GM18526 (cell line): ENCODE results near the gene ATP1B2.

Experiments used
- POLR2A ChIP-seq: IDR thresholded peaks from 3 replicates; pipeline ENCODE4 v1.6.1; 2011; ENCODE audit not compliant: insufficient read length; ENCODE audit errors: extremely low read depth

ATP1B2 gene

DNA sequence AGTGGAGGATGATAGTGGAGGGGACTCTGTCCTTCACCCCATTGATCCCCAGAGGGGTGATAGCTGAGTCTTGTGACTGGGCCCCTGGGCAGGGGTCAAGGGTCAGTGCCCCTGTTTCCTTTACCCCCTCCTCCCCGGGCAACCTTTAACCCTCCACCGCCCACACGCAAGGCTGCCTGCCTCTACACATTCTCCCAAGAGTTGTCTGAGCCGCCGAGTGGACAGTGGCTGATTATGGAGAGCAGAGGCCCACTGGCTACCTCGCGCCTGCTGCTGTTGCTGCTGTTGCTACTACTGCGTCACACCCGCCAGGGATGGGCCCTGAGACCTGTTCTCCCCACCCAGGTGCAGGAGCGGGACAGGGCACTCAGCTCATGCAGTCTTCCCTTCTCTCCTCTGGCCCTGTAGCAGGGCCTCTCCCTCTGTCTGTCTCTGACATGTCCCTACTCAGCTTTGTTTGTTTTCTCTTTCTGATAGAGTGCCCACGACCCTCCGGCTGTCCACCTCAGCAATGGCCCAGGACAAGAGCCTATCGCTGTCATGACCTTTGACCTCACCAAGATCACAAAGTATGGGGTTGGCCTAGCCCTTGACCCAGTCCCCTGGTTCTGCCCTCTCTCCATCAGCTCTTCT lies 20.7 kb upstream of the ATP1B2 start, which contains the start of gene SHBG:
TSS of gene SHBG (plus strand) at position 197 of the 633 bp plus-strand sequence. CDS start at position 235, 38 bp downstream.
- TF ChIP-seq POLR2A = no peak

GRCh38 chr17:7631398-7632380 lies 19.0 kb upstream of the ATP1B2 start:
- no peak for TF ChIP-seq POLR2A

DNA sequence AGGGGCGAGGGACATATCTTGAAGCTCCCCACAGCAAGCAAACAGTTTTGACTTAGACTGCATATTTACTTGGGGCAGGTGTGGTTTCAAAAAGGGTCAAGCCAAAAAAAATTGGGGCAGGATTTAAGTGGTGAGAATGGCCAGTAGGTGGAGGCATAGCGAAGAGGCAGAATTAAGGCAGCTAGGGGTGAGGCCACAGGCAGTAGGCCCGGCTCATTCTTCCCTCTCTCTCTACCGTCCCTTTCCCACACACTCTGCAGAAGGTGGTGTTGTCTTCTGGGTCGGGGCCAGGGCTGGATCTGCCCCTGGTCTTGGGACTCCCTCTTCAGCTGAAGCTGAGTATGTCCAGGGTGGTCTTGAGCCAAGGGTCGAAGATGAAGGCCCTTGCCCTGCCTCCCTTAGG lies 18.2 kb upstream of the ATP1B2 start:
- TF ChIP-seq POLR2A = no peak

DNA sequence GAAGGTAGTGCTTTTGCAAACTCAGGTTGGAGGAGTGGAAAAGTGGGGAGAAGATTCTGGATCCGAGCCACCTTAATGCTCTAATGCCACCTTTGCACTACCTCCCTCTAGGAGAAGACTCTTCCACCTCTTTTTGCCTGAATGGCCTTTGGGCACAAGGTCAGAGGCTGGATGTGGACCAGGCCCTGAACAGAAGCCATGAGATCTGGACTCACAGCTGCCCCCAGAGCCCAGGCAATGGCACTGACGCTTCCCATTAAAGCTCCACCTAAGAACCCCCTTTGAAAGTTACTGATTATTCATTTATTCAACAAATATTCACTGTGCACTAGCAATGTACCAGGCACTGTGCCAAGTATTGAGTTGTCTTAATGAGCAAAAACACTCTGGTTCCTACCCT lies 17.6 kb upstream of the ATP1B2 start:
- no peak for TF ChIP-seq POLR2A

- no peak for TF ChIP-seq POLR2A
Observed at GRCh38 chr17:7634384-7634783, 16.3 kb upstream of the ATP1B2 start.

GRCh38 chr17:7636163-7636562 lies 14.6 kb upstream of the ATP1B2 start:
- no peak for TF ChIP-seq POLR2A

DNA sequence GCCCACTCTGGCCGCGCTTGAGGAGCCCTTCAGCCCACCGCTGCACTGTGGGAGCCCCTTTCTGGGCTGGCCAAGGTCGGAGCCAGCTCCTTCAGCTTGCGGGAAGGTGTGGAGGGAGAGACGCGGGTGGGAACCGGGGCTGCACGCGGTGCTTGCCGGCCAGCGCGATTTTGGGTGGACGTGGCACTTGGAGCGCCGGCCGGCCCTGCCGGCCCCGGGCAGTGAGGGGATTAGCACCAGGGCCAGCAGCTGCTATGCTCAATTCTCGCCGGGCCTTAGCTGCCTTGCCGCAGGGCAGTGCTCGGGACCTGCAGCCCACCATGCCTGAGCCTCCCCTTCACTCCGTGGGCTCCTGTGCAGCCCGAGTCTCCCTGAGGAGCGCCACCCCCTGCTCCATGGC lies 9.9 kb upstream of the ATP1B2 start:
- no peak for TF ChIP-seq POLR2A

- TF ChIP-seq POLR2A = no peak
Observed at GRCh38 chr17:7644775-7645174, 6.0 kb upstream of the ATP1B2 start.

- TF ChIP-seq POLR2A = no peak
Observed at GRCh38 chr17:7646457-7646856, 4.3 kb upstream of the ATP1B2 start.

- no peak for TF ChIP-seq POLR2A
Observed at GRCh38 chr17:7647018-7647417, 3.7 kb upstream of the ATP1B2 start.

- TF ChIP-seq POLR2A = no peak
Observed at GRCh38 chr17:7651097-7651664, 455 bp downstream of the ATP1B2 start.

DNA sequence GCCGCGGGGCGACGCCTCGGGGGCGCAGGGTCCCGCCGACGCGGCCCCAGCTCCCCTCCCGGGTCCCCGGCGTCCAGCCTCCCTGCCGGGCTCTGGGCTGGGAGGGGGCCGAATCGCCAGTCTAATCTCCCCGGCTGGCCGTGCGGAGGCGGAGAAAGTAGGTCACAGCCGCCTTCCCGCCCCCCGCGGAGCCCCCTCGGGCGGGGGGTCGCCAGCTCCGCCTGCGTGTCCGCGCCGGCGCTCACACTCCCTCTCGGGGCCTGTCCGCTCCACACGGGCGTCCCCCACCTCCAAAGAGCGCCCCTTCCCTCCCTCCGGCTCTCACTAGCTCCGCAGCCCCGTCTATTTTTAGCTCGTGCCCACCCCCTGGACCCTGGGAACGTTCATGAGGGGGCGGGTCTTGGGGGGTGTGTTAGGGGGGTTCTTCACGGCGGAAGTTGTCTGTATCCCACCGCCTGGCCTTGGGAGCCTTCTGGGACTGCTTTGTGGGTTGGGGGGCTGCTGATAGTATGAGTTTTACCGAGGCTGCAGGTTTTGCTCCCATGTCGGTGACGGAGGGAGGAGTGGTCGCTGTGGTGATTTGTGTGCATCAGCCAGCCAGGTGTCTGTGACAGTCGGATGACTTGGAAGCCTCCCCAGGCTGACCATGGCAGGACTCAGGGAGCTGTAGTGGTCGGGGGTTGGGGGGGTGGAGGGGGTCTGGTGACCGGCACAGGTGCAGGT lies 1.1 kb downstream of the ATP1B2 start:
- TF ChIP-seq POLR2A = no peak

DNA sequence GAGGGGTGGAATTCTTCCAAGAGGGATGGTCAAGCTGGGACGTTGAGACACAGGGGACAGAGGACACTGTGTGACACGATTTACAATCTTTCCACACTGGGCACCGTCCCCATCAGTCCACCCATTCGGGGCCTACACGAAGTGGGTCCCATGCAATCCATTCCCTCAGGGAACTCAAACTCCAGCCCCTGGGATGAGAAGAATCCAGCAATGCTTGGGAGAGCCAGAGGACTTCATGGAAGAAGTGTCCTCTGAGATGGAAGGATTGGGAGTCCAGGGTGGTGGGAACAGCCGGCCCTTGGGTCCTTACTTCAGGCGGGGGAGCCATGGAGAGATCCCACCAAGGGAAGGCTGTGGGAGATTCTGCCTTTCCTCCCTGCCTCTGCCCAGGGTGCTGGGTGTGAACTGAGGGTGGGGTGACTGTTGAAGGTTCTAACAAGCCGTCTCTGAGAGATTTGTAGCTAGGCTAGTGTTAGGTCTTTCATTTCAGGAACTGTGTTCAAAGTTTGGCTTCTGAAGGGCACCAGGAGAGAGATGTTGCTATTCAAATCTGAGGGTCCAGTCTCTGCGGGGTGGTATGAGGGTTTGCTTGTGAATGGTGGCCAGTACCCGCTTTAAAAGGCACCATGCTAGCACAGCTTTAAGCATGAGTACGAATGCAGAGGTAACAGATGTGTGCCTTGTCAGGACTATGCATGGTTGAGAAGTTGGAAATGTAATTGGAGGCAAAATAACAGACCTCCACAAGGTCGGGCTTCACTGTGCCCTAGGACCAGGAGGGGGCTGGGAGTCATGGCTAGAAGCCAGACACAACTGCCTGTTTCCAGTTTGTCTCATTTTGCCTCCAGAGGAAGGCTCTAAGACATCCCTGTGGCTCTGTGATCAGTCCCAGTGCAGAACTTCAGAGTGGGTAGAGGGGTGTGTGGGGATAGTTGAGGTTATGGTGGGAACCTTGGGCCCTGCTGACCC lies 1.9 kb downstream of the ATP1B2 start:
- no peak for TF ChIP-seq POLR2A
